ENCODE data around the gene CDC14C. TPM values are rescaled to one million over a fixed set of nuclear protein-coding genes. Genes with fewer than 3 reads are reported as not detected.

The CDC14C gene
- not detected for polyA plus RNA-seq (2013, experiment 1 of 2)
- polyA plus RNA-seq (2013, experiment 2 of 2): not detected

DNA sequence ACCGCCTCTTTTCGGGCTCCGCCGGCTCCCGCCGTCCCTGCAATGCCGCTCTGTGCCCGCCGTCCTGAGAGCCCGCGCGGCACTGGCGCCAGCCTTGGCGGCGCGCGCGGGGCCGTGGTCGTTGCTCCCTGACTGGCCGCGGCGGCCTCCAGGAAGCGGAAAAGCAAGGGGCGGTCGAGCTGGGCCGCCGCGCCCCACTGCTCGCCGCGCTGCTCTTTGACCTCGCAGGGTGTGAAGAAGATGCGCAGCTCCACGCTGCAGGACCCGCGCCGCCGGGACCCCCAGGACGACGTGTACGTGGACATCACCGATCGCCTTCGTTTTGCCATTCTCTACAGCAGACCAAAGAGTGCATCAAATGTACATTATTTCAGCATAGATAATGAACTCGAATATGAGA is at the start of gene CDC14C:
TSS of gene CDC14C (plus strand) at position 115 of the 400 bp plus-strand sequence. CDS start at position 241, 126 bp downstream.
- Histone ChIP-seq H3K4ac (ENCODE audit: low read depth in 1 of 2, low read length in 2 of 2) (no peak within 1 kb of the TSS), H3K4me1 (ENCODE audit: control insufficient read depth, insufficient read depth, low read depth, low read length) (no peaks in the 10 kb centered on the region), H3K27ac (ENCODE audit: low read length, poor library complexity, severe bottlenecking) (no peak within 1 kb of the TSS), H3K36me3 (ENCODE audit: control insufficient read depth in 1 of 2, insufficient read depth in 2 of 2, low read depth in 1 of 2, low read length in 2 of 2) (no peaks in the 10 kb centered on the region), H4K8ac (ENCODE audit: low read length) (no peak within 1 kb of the TSS), H4K91ac (ENCODE audit: low read length) (no peak within 1 kb of the TSS), H2BK5ac (ENCODE audit: low read depth, low read length, poor library complexity, severe bottlenecking) (no peak within 1 kb of the TSS), H3K18ac (ENCODE audit: low read depth in 1 of 2, low read length in 2 of 2) (no peak within 1 kb of the TSS), H3K14ac (ENCODE audit: low read length in 2 of 2) (no peak within 1 kb of the TSS), H2AK5ac (ENCODE audit: low read length, severe bottlenecking) (no peak within 1 kb of the TSS), H2BK12ac (ENCODE audit: low read length in 2 of 2) (no peak within 1 kb of the TSS), H3K9me3 (ENCODE audit: control insufficient read depth, low read length) (no peaks in the 10 kb centered on the region), H2BK15ac (ENCODE audit: low read depth, poor library complexity, severe bottlenecking) (no peak within 1 kb of the TSS), H3K9ac (ENCODE audit: low read length) (no peak within 1 kb of the TSS), H2AFZ (ENCODE audit: low read depth, low read length) (no peak within 1 kb of the TSS), H3K4me2 (ENCODE audit: low read length, poor library complexity, severe bottlenecking) (no peak within 1 kb of the TSS), H2BK120ac (ENCODE audit: low read depth, low read length) (no peak within 1 kb of the TSS), H3K79me1 (replicated peaks; ENCODE audit: low read length, poor library complexity, severe bottlenecking) (no peaks in the 10 kb centered on the region), H3K4me3 (ENCODE audit: insufficient read depth in 1 of 2, low read depth in 1 of 2, low read length in 2 of 2) (no peak within 1 kb of the TSS), H3K27me3 (ENCODE audit: control insufficient read depth in 1 of 2, insufficient read depth in 1 of 2, low read length in 2 of 2) (no peaks in the 10 kb centered on the region), H3K23ac (ENCODE audit: low read length in 2 of 2) (no peak within 1 kb of the TSS)
- DNase-seq: no peak
- 96% methylated on average over 40 of the region's 46 CpGs for WGBS

DNA sequence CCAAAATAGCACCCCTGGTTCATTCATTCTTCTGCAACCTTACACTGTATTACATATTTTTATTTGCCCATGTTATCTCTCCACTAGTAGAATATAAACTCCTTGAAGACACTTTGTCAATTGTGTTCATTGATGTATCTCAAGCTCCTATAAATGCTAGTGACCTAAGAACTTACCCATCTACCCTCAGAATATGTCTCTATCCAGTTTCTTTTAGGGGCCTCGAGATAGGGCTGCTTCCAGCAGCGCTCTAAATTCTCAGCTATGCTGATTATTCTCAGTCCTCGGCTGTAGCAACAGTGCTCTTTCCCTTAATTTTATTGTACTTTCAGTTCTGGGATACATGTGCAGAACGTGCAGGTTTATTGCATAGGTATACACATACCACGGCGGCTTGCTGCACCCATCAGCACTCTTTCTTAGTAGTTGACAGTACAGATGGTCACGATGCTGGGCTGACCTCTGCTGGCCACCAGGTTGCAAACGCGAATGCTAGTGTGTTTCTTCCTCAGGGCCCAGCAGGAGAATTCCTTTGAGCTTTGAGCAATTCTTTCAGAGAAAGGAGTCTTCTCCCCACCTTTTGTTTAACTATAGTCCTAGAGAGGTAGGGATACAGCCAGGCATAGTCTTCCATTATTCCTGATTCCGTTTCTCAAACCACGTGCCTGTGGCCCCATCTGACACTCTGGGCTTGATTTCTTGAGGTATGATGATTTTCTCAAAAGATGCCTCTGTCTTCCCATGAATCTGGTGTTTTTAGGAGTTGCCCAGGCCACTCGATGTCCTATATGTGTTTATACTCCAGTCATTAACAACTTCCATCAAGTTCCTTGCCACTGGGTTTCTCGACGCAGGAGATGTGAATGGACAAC is 49.1 kb upstream of the CDC14C start:
- H2BK12ac ChIP-seq (ENCODE audit: low read length in 2 of 2): no peak overlapping the region
- no peak overlapping the region for H3K4me2 ChIP-seq (ENCODE audit: low read length, poor library complexity, severe bottlenecking)
- H2AFZ ChIP-seq (ENCODE audit: low read depth, low read length): no peak overlapping the region
- no peak overlapping the region for H3K9ac ChIP-seq (ENCODE audit: low read length)
- 44% methylated on average over 14 of the region's 14 CpGs for WGBS
- no peak for DNase-seq
- no peaks in the 10 kb centered on the region for H3K36me3 ChIP-seq (ENCODE audit: control insufficient read depth in 1 of 2, insufficient read depth in 2 of 2, low read depth in 1 of 2, low read length in 2 of 2)
- no peak overlapping the region for H2AK5ac ChIP-seq (ENCODE audit: low read length, severe bottlenecking)
- H3K18ac ChIP-seq (ENCODE audit: low read depth in 1 of 2, low read length in 2 of 2): no peak overlapping the region
- no peak overlapping the region for H2BK5ac ChIP-seq (ENCODE audit: low read depth, low read length, poor library complexity, severe bottlenecking)
- H4K91ac ChIP-seq (ENCODE audit: low read length): no peak overlapping the region
- H3K27me3 ChIP-seq (ENCODE audit: control insufficient read depth in 1 of 2, insufficient read depth in 1 of 2, low read length in 2 of 2): no peaks in the 10 kb centered on the region
- H4K8ac ChIP-seq (ENCODE audit: low read length): no peak overlapping the region
- no peak overlapping the region for H3K23ac ChIP-seq (ENCODE audit: low read length in 2 of 2)
- no peak overlapping the region for H3K4me3 ChIP-seq (ENCODE audit: insufficient read depth in 1 of 2, low read depth in 1 of 2, low read length in 2 of 2)
- H3K9me3 ChIP-seq (ENCODE audit: control insufficient read depth, low read length): no peaks in the 10 kb centered on the region
- H2BK15ac ChIP-seq (ENCODE audit: low read depth, poor library complexity, severe bottlenecking): no peak overlapping the region
- H3K79me1 ChIP-seq (replicated peaks; ENCODE audit: low read length, poor library complexity, severe bottlenecking): no peaks in the 10 kb centered on the region
- H3K27ac ChIP-seq (ENCODE audit: low read length, poor library complexity, severe bottlenecking): no peak overlapping the region
- no peak overlapping the region for H2BK120ac ChIP-seq (ENCODE audit: low read depth, low read length)
- no peak overlapping the region for H3K14ac ChIP-seq (ENCODE audit: low read length in 2 of 2)
- no peaks in the 10 kb centered on the region for H3K4me1 ChIP-seq (ENCODE audit: control insufficient read depth, insufficient read depth, low read depth, low read length)
- H3K4ac ChIP-seq (ENCODE audit: low read depth in 1 of 2, low read length in 2 of 2): no peak overlapping the region

DNA sequence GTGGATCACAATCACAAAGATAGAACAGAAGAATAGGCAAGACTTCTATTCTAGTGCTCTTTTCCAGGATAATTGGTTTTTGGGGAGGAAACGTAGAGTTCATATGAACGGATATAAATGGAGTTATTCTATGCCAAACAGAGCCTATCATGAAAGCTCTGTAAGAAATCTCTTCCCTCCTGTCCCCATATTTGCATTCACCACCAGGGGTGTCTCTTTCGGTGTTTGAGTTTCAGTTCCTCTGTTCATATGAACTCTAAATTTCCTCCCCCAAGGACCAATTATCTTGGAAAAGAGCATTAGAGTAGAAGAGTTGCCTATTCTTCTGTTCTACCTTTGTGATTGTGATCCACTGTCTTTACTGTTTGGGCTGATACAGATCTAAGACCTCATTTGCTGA is 48.3 kb upstream of the CDC14C start:
- no peak overlapping the region for H2AK5ac ChIP-seq (ENCODE audit: low read length, severe bottlenecking)
- no peak overlapping the region for H3K18ac ChIP-seq (ENCODE audit: low read depth in 1 of 2, low read length in 2 of 2)
- no peak overlapping the region for H3K4me3 ChIP-seq (ENCODE audit: insufficient read depth in 1 of 2, low read depth in 1 of 2, low read length in 2 of 2)
- no peak overlapping the region for H4K8ac ChIP-seq (ENCODE audit: low read length)
- no peak overlapping the region for H2BK15ac ChIP-seq (ENCODE audit: low read depth, poor library complexity, severe bottlenecking)
- H3K79me1 ChIP-seq (replicated peaks; ENCODE audit: low read length, poor library complexity, severe bottlenecking): no peaks in the 10 kb centered on the region
- no peak overlapping the region for H3K4ac ChIP-seq (ENCODE audit: low read depth in 1 of 2, low read length in 2 of 2)
- no peak overlapping the region for H3K14ac ChIP-seq (ENCODE audit: low read length in 2 of 2)
- H2BK120ac ChIP-seq (ENCODE audit: low read depth, low read length): no peak overlapping the region
- no peak overlapping the region for H2AFZ ChIP-seq (ENCODE audit: low read depth, low read length)
- DNase-seq: no peak
- no peak overlapping the region for H2BK12ac ChIP-seq (ENCODE audit: low read length in 2 of 2)
- H3K27ac ChIP-seq (ENCODE audit: low read length, poor library complexity, severe bottlenecking): no peak overlapping the region
- no CpG with 5 or more reads among the region's 3 CpGs for WGBS
- no peaks in the 10 kb centered on the region for H3K9me3 ChIP-seq (ENCODE audit: control insufficient read depth, low read length)
- H4K91ac ChIP-seq (ENCODE audit: low read length): no peak overlapping the region
- no peak overlapping the region for H3K23ac ChIP-seq (ENCODE audit: low read length in 2 of 2)
- no peak overlapping the region for H3K9ac ChIP-seq (ENCODE audit: low read length)
- no peaks in the 10 kb centered on the region for H3K36me3 ChIP-seq (ENCODE audit: control insufficient read depth in 1 of 2, insufficient read depth in 2 of 2, low read depth in 1 of 2, low read length in 2 of 2)
- H3K4me1 ChIP-seq (ENCODE audit: control insufficient read depth, insufficient read depth, low read depth, low read length): no peaks in the 10 kb centered on the region
- no peak overlapping the region for H2BK5ac ChIP-seq (ENCODE audit: low read depth, low read length, poor library complexity, severe bottlenecking)
- no peak overlapping the region for H3K4me2 ChIP-seq (ENCODE audit: low read length, poor library complexity, severe bottlenecking)
- H3K27me3 ChIP-seq (ENCODE audit: control insufficient read depth in 1 of 2, insufficient read depth in 1 of 2, low read length in 2 of 2): no peaks in the 10 kb centered on the region

DNA sequence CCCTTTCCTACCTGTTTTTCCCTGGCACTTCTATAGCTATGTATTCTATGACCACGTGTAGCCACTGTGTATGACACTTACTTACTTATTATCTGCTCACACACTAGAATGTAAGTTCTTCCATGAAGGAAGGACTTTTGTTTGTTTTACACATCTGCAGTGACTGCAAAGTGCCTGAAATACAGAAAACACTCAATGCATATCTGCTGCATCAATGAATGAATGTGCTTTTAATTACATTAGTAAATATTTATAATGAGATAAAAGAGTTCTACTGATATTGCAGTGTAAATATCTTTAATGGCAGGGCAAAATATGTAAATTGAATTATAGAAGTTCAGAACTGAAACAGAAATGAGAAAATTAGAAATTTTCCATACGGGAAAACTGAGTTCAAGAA is 43.5 kb upstream of the CDC14C start:
- H2BK120ac ChIP-seq (ENCODE audit: low read depth, low read length): no peak overlapping the region
- H3K4me3 ChIP-seq (ENCODE audit: insufficient read depth in 1 of 2, low read depth in 1 of 2, low read length in 2 of 2): no peak overlapping the region
- H3K14ac ChIP-seq (ENCODE audit: low read length in 2 of 2): no peak overlapping the region
- H4K91ac ChIP-seq (ENCODE audit: low read length): no peak overlapping the region
- 86% methylated on average over 2 of the region's 2 CpGs for WGBS
- H3K9ac ChIP-seq (ENCODE audit: low read length): no peak overlapping the region
- no peaks in the 10 kb centered on the region for H3K36me3 ChIP-seq (ENCODE audit: control insufficient read depth in 1 of 2, insufficient read depth in 2 of 2, low read depth in 1 of 2, low read length in 2 of 2)
- H2AK5ac ChIP-seq (ENCODE audit: low read length, severe bottlenecking): no peak overlapping the region
- H2AFZ ChIP-seq (ENCODE audit: low read depth, low read length): no peak overlapping the region
- H3K9me3 ChIP-seq (ENCODE audit: control insufficient read depth, low read length): no peaks in the 10 kb centered on the region
- no peak overlapping the region for H2BK5ac ChIP-seq (ENCODE audit: low read depth, low read length, poor library complexity, severe bottlenecking)
- H3K4me2 ChIP-seq (ENCODE audit: low read length, poor library complexity, severe bottlenecking): no peak overlapping the region
- no peak overlapping the region for H3K23ac ChIP-seq (ENCODE audit: low read length in 2 of 2)
- H4K8ac ChIP-seq (ENCODE audit: low read length): no peak overlapping the region
- H3K27me3 ChIP-seq (ENCODE audit: control insufficient read depth in 1 of 2, insufficient read depth in 1 of 2, low read length in 2 of 2): no peaks in the 10 kb centered on the region
- H3K18ac ChIP-seq (ENCODE audit: low read depth in 1 of 2, low read length in 2 of 2): no peak overlapping the region
- H3K4me1 ChIP-seq (ENCODE audit: control insufficient read depth, insufficient read depth, low read depth, low read length): no peaks in the 10 kb centered on the region
- no peak overlapping the region for H3K4ac ChIP-seq (ENCODE audit: low read depth in 1 of 2, low read length in 2 of 2)
- H3K79me1 ChIP-seq (replicated peaks; ENCODE audit: low read length, poor library complexity, severe bottlenecking): no peaks in the 10 kb centered on the region
- no peak for DNase-seq
- H2BK12ac ChIP-seq (ENCODE audit: low read length in 2 of 2): no peak overlapping the region
- no peak overlapping the region for H3K27ac ChIP-seq (ENCODE audit: low read length, poor library complexity, severe bottlenecking)
- H2BK15ac ChIP-seq (ENCODE audit: low read depth, poor library complexity, severe bottlenecking): no peak overlapping the region
